CD8-positive, alpha-beta memory T cell (primary cell): Measurements from ENCODE around the gene TMEM221. TPM values are rescaled to one million over a fixed set of nuclear protein-coding genes. Genes with fewer than 3 reads are reported as not detected.
A peak's percentile ranks its signal among the peaks of the same experiment; 100 is the strongest.

Experiments used
- CTCF ChIA-PET: fragments of 350-600 bp; sonication (Branson Sonifier 250); formaldehyde crosslinking; loops from one replicate; lab custom pipeline; 2021; ENCODE audit warnings: antibody characterized with exemption; lab: Charles Lee
- POLR2A ChIA-PET: fragments of 350-600 bp; sonication (Branson Sonifier 250); formaldehyde crosslinking; loops from one replicate; lab custom pipeline; 2021; ENCODE audit warnings: antibody characterized with exemption; lab: Charles Lee
- DNase-seq, 5 donors: peaks; one replicate each; pipeline versions ENCODE4 v3.0.0 to v3.0.0-alpha.2; 2020 to 2022; ENCODE audit warnings: mixed read lengths in 1 of 5
- H3K27ac ChIP-seq: one replicate; pipeline ENCODE4 v1.7.0; 2013; ENCODE audit warnings: low read depth, mild to moderate bottlenecking, low read length, moderate library complexity
- H3K27me3 ChIP-seq: 2 replicates; pipeline ENCODE4 v1.7.0; 2013; ENCODE audit warnings: low read length, mild to moderate bottlenecking; ENCODE audit not compliant: insufficient read depth, poor library complexity, severe bottlenecking
- H3K36me3 ChIP-seq: 2 replicates; pipeline ENCODE4 v1.7.0; 2013; ENCODE audit warnings: mild to moderate bottlenecking, low read length, moderate library complexity; ENCODE audit not compliant: insufficient read depth
- H3K4me1 ChIP-seq: 2 replicates; pipeline ENCODE4 v1.7.0; 2013; ENCODE audit warnings: mild to moderate bottlenecking, low read length, moderate library complexity; ENCODE audit not compliant: insufficient read depth
- H3K4me3 ChIP-seq: 2 replicates; pipeline ENCODE4 v1.7.0; 2013; ENCODE audit warnings: mild to moderate bottlenecking, low read length
- H3K9me3 ChIP-seq: 2 replicates; pipeline ENCODE4 v1.7.0; 2013; ENCODE audit warnings: mild to moderate bottlenecking, low read length
- H3K27ac Mint-ChIP-seq, 8 donors: one replicate each; pipeline ENCODE4 v1.8.0; 2020 to 2021; ENCODE audit warnings: mixed read lengths in 8 of 8, mild to moderate bottlenecking in 6 of 8, inconsistent platforms in 3 of 8, moderate library complexity in 3 of 8
- H3K27me3 Mint-ChIP-seq, 2 donors: one replicate each; pipeline ENCODE4 v1.8.0; 2020 to 2021; ENCODE audit warnings: mixed read lengths in 2 of 2, mild to moderate bottlenecking in 1 of 2, moderate library complexity in 1 of 2
- H3K36me3 Mint-ChIP-seq, 3 donors: one replicate each; pipeline ENCODE4 v1.8.0; 2020 to 2021; ENCODE audit warnings: mixed read lengths in 3 of 3, inconsistent platforms in 1 of 3, mild to moderate bottlenecking in 1 of 3
- H3K4me1 Mint-ChIP-seq, 3 donors: one replicate each; pipeline ENCODE4 v1.8.0; 2020 to 2021; ENCODE audit warnings: mixed read lengths in 3 of 3, inconsistent platforms in 1 of 3, mild to moderate bottlenecking in 1 of 3
- H3K4me3 Mint-ChIP-seq, 7 donors: one replicate each; pipeline ENCODE4 v1.8.0; 2020 to 2021; ENCODE audit warnings: mixed read lengths in 7 of 7, mild to moderate bottlenecking in 6 of 7, moderate library complexity in 4 of 7, inconsistent platforms in 2 of 7
- H3K9me3 Mint-ChIP-seq, 5 donors: one replicate each; pipeline ENCODE4 v1.8.0; 2020 to 2022; ENCODE audit warnings: mixed read lengths in 5 of 5, mild to moderate bottlenecking in 3 of 5, moderate library complexity in 2 of 5, inconsistent platforms in 1 of 5
- polyA plus RNA-seq: library from polyadenylated mRNA; unstranded; fragments of 300-500 nt; fragmentation: Illumina TruSeq; gene quantifications from one replicate; pipeline ENCODE4 v1.2.3, GENCODE V29; 2021
- total RNA-seq, 2 experiments: library from RNA; stranded (reverse); gene quantifications; one replicate each; pipeline ENCODE4 v1.2.3, GENCODE V29; 2021

The TMEM221 gene
- total and polyA plus RNA-seq, 3 experiments from 2014 or later: not detected

DNA sequence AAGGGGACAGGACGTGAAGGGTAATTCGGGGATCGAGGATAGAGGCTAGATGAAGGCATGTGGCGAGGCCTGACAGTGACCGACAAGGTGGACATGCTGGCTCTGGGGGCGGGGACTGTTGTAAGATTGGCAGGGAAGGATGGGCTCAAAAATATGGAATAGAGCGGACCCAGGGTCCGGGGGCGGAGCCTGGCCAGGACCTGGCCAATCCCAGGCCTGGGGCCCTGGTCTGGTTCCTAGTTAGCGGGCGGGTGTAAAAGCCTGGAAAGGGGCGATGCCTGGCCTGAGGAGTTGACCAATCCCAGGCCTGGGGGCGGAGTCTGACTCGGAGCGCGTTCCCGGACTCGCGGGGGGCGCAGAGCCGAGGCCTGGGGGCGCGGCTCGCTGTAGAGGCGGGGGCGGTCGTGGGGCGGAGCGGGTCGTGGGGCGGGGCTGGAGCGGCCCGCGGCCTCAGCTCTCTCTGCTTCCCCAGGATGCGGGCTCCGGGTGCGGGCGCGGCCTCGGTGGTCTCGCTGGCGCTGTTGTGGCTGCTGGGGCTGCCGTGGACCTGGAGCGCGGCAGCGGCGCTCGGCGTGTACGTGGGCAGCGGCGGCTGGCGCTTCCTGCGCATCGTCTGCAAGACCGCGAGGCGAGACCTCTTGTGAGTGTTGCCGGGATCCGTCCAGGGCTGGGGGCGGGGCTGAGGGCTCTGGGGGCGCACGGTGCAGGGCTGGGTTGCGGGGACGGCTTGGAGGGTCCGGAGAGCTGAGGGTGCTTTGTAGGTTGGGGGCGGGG lies 21.8 kb upstream of the TMEM221 start, which contains the start of gene SLC27A1:
SLC27A1 (plus strand) TSS at position 457 of the 774 bp plus-strand sequence; CDS start at position 474, 17 bp downstream.
- Histone ChIP-seq H3K4me1 (peaks cover 23% of the 10 kb centered on the region), H3K27ac (peak within 1 kb of the TSS; percentile 58), H3K9me3 (no peaks in the 10 kb centered on the region), H3K27me3 (no peaks in the 10 kb centered on the region), H3K4me3 (peak within 1 kb of the TSS; percentile 97), H3K36me3 (no peaks in the 10 kb centered on the region)
- ChIA-PET POLR2A (no interaction called here), CTCF (interaction anchor here (2.6 kb wide), 1 partner anchor 26 kb away, joined by 11 read pairs; no protein-coding TSS in a partner anchor)
- peaks cover 21 to 32% (median 24%) of the 10 kb centered on the region in 3 donors for H3K4me1 Mint-ChIP-seq
- H3K27ac Mint-ChIP-seq: peak within 1 kb of the TSS; percentile 85 to 99 (median 92)
- DNase-seq: peak; percentile 88 to 93 (median 91)
- peak within 1 kb of the TSS; percentile 89 to 98 (median 94) for H3K4me3 Mint-ChIP-seq
- H3K36me3 Mint-ChIP-seq: peaks cover 0 to 3% (median 0%) of the 10 kb centered on the region in 3 donors
- H3K27me3 Mint-ChIP-seq: no peaks in the 10 kb centered on the region
- H3K9me3 Mint-ChIP-seq: no peaks in the 10 kb centered on the region

DNA sequence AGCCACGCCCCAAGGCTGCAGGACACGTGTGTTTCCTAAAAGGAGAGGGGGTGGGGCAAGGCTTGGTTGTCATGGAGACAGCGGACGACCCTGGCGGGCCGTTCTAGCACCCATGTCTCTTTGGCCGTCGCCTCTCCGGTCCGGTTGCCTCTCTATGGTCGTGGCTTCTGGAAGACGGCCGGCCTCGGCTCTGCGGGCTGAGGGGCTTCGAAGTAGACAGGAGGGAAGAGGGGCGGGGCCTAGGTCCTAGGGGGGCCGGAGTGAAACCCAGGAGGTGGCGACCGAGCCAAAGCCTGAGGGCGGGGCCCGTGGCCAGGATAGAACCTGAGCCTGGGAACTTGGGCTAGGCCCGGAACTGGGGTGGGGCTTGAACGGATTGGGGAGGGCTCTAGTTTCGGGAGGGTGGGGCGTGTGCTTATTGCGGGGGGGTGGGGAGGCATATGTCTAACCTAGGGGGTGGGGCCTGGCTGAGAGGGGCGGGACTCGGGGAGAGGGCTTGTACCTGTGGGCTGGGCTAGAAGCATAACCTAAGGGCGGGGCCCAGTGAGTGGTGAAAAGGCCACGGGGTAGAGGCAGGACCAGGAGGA lies 21.1 kb upstream of the TMEM221 start:
- peaks cover 0 to 3% (median 0%) of the 10 kb centered on the region in 3 donors for H3K36me3 Mint-ChIP-seq
- H3K4me1 ChIP-seq: peaks cover 23% of the 10 kb centered on the region
- CTCF ChIA-PET: interaction anchor here (1.0 to 1.3 kb wide), 2 partner anchors 11 to 26 kb away, joined by 3 to 4 read pairs; no protein-coding TSS in a partner anchor

DNA sequence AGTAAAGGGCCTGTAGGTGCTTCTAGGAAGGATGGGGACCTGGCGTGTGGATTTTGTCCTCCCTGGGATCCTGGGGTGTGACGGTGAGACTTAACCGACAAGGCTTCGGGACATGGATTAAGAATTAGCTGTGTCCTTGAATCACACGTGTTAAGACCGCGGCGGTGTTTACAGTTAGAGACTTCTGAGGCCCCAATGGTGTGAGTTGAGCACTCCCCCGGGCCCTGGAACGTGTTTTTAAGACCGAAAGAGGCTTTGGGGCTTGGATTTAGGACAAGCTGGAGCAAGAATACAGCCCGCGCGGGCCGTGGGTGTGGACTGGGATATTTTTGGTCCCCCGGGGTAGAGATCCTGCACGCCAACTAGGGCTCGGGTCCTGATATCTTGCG lies 20.6 kb upstream of the TMEM221 start:
- Histone ChIP-seq H3K4me1 (peaks cover 23% of the 10 kb centered on the region), H3K36me3 (no peaks in the 10 kb centered on the region), H3K27ac (peak overlapping the region; percentile 54), H3K4me3 (peak overlapping the region; percentile 60), H3K9me3 (no peaks in the 10 kb centered on the region), H3K27me3 (no peaks in the 10 kb centered on the region)
- peak overlapping the region; percentile 89 to 98 (median 94) for H3K4me3 Mint-ChIP-seq
- DNase-seq: no peak
- POLR2A ChIA-PET: no interaction called here
- no peaks in the 10 kb centered on the region for H3K27me3 Mint-ChIP-seq
- peak overlapping the region; percentile 85 to 99 (median 92) for H3K27ac Mint-ChIP-seq
- H3K36me3 Mint-ChIP-seq: peaks cover 0 to 3% (median 0%) of the 10 kb centered on the region in 3 donors
- no peaks in the 10 kb centered on the region for H3K9me3 Mint-ChIP-seq
- peaks cover 21 to 32% (median 24%) of the 10 kb centered on the region in 3 donors for H3K4me1 Mint-ChIP-seq
- CTCF ChIA-PET: interaction anchor here (1.0 to 1.3 kb wide), 2 partner anchors 11 to 27 kb away, joined by 3 to 4 read pairs; no protein-coding TSS in a partner anchor

More for the DNA sequence above, 21.1 kb upstream of the TMEM221 start:
- no peaks in the 10 kb centered on the region for H3K9me3 Mint-ChIP-seq
- DNase-seq: peak; percentile 85 to 97 (median 91)
- H3K27me3 Mint-ChIP-seq: no peaks in the 10 kb centered on the region
- peaks cover 21 to 32% (median 24%) of the 10 kb centered on the region in 3 donors for H3K4me1 Mint-ChIP-seq
- POLR2A ChIA-PET: no interaction called here
- H3K36me3 ChIP-seq: no peaks in the 10 kb centered on the region
- peak overlapping the region; percentile 89 to 98 (median 94) for H3K4me3 Mint-ChIP-seq
- peak overlapping the region; percentile 58 for H3K27ac ChIP-seq
- no peaks in the 10 kb centered on the region for H3K27me3 ChIP-seq
- H3K27ac Mint-ChIP-seq: peak overlapping the region; percentile 85 to 99 (median 92)
- H3K9me3 ChIP-seq: no peaks in the 10 kb centered on the region
- H3K4me3 ChIP-seq: peak overlapping the region; percentile 97

DNA sequence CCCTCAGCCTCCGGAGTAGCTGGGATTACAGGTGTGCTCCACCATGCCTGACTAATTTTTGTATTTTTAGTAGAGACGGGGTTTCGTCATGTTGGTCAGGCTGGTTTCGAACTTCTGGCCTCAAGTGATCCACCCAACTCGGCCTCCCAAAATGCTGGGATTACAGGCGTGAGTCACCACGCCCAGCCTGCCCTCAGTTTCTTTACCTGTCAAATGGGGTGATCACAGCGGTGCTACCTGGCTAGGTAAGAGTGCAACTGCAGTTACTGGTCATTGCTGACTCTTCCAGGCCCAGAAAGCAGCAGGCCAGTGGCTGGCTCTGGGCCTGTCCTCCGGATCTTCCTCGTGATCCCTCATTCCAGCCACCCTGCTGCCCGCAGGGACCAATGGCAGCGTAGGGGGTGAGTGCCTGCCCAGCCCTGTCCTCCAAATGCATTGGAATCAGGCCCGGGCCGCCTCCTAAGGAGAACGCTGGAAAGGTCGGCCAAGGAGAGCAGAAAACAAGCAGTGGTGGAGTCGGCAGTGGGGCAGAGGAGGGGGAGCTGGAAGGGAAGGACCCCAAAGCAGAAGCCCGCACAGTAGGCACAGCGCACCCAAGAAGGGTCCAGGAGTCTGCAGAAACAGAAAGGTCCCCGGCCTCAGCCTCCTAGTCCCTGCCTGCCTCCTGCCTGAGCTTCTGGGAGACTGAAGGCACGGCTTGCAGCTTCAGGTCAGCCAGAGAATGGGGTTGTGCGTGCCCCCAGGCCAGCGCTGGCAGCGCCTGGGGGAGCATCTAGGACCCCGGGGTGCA lies 20.0 kb upstream of the TMEM221 start:
- H3K27ac Mint-ChIP-seq: peak overlapping the region in 6 of 8 donors; percentile 77 to 96 (median 90)
- H3K27me3 Mint-ChIP-seq: peaks cover 0 to under 1% of the 10 kb centered on the region in 2 donors
- Histone ChIP-seq H3K36me3 (no peaks in the 10 kb centered on the region), H3K27ac (peak overlapping the region; percentile 54), H3K4me3 (no peak overlapping the region), H3K4me1 (peaks cover 23% of the 10 kb centered on the region), H3K9me3 (no peaks in the 10 kb centered on the region), H3K27me3 (no peaks in the 10 kb centered on the region)
- H3K36me3 Mint-ChIP-seq: peaks cover 0 to 3% (median 0%) of the 10 kb centered on the region in 3 donors
- no peaks in the 10 kb centered on the region for H3K9me3 Mint-ChIP-seq
- CTCF ChIA-PET: interaction anchor here (1.0 to 1.3 kb wide), 2 partner anchors 10 to 27 kb away, joined by 3 to 4 read pairs; no protein-coding TSS in a partner anchor
- DNase-seq: no peak
- H3K4me3 Mint-ChIP-seq: peak overlapping the region; percentile 89 to 98 (median 94)
- POLR2A ChIA-PET: no interaction called here
- H3K4me1 Mint-ChIP-seq: peaks cover 21 to 32% (median 24%) of the 10 kb centered on the region in 3 donors

DNA sequence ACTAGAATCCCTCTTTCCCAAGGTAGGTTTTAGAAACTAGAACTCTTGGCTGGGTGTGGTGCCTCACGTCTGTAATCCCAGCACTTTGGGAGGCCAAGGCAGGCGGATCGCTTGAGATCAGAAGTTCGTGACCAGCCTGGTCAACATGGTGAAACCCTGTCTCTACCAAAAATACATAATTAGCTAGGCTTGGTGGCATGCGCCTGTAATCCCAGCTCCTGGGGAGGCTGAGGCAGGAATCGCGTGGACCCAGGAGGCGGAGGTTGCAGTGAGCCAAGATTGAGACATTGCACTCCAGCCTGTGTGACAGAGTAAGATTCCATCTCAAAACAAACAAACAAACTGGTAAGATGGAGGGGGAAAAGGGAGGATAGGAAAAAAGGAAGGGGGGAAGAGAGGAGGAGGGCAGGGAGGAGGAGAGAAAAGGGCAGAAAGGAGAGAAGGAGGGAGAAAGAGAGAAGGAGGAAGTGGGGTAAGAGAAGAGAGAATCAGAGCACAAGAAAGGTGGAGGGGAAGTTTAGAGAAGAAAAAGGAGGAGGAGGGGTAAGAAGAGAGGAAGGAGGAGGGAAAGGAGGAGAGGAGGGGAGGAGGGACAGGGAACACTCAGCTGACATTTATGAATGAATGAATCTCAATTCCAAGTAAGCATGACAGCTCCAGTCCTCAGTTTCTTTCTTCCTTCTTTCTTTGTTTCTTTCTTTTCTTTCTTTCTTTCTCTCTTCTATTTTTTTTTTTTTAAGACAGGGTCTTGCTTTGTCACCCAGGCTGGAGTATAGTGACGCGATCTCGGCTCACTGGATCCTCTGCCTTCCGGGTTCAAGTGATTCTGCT lies 19.2 kb upstream of the TMEM221 start:
- H3K36me3 Mint-ChIP-seq: peaks cover 0 to 3% (median 0%) of the 10 kb centered on the region in 3 donors

DNA sequence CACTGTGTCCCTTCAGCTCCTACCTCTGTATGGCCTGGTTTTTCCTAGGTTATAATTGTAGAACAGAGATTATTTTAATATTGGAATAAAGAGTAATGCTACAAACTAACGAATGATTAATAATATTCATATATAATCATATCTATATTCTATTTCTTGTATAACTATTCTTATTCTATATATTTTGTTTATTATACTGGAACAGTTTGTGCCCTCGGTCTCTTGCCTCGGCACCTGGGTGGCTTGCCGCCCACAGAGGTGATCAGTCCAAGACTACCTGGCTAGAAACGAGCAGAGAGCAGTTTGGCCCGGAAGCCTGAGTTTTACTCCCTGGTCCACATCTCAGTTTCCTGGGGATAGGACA lies 18.0 kb upstream of the TMEM221 start:
- Histone ChIP-seq H3K36me3 (no peaks in the 10 kb centered on the region), H3K4me1 (peaks cover 22% of the 10 kb centered on the region), H3K9me3 (no peaks in the 10 kb centered on the region), H3K27ac (no peak overlapping the region), H3K27me3 (no peaks in the 10 kb centered on the region), H3K4me3 (no peak overlapping the region)
- no peak for DNase-seq
- H3K27ac Mint-ChIP-seq: peak overlapping the region in 1 of 8 donors; percentile 32
- no peaks in the 10 kb centered on the region for H3K9me3 Mint-ChIP-seq
- H3K27me3 Mint-ChIP-seq: peaks cover 0 to 2% of the 10 kb centered on the region in 2 donors
- H3K4me3 Mint-ChIP-seq: peak overlapping the region in 1 of 7 donors; percentile 9
- peaks cover 19 to 23% (median 21%) of the 10 kb centered on the region in 3 donors for H3K4me1 Mint-ChIP-seq
- ChIA-PET POLR2A (interaction anchor here (0.6 kb wide), 2 partner anchors 346 to 1391 kb away, joined by 4 to 5 read pairs; no protein-coding TSS in a partner anchor), CTCF (interaction anchor here (0.6 to 2.8 kb wide), 10 partner anchors 12 to 341 kb away, joined by 3 to 9 read pairs (median 4); no protein-coding TSS in a partner anchor)
- H3K36me3 Mint-ChIP-seq: peaks cover 0 to 3% (median 0%) of the 10 kb centered on the region in 3 donors

More for the DNA sequence above, 19.2 kb upstream of the TMEM221 start:
- H3K27me3 Mint-ChIP-seq: peaks cover 0 to 2% of the 10 kb centered on the region in 2 donors
- H3K27me3 ChIP-seq: no peaks in the 10 kb centered on the region
- H3K4me3 ChIP-seq: no peak overlapping the region
- H3K36me3 ChIP-seq: no peaks in the 10 kb centered on the region
- peaks cover 21 to 28% (median 24%) of the 10 kb centered on the region in 3 donors for H3K4me1 Mint-ChIP-seq
- DNase-seq: no peak
- ChIA-PET POLR2A (interaction anchor here (0.6 to 1.1 kb wide), 2 partner anchors 44 to 162 kb away, joined by 3 to 4 read pairs; partner anchors contain the start of gene MRPL34), CTCF (interaction anchor here (1.2 to 2.8 kb wide), 3 partner anchors 9 to 28 kb away, joined by 3 to 9 read pairs (median 3); no protein-coding TSS in a partner anchor)
- peak overlapping the region in 6 of 8 donors; percentile 13 to 94 (median 50) for H3K27ac Mint-ChIP-seq
- no peaks in the 10 kb centered on the region for H3K9me3 Mint-ChIP-seq
- peaks cover 23% of the 10 kb centered on the region for H3K4me1 ChIP-seq
- H3K27ac ChIP-seq: no peak overlapping the region
- no peaks in the 10 kb centered on the region for H3K9me3 ChIP-seq
- peak overlapping the region in 2 of 7 donors; percentile 15 to 40 for H3K4me3 Mint-ChIP-seq
